ENCODE results near the gene CSRP3.

The CSRP3 gene

DNA sequence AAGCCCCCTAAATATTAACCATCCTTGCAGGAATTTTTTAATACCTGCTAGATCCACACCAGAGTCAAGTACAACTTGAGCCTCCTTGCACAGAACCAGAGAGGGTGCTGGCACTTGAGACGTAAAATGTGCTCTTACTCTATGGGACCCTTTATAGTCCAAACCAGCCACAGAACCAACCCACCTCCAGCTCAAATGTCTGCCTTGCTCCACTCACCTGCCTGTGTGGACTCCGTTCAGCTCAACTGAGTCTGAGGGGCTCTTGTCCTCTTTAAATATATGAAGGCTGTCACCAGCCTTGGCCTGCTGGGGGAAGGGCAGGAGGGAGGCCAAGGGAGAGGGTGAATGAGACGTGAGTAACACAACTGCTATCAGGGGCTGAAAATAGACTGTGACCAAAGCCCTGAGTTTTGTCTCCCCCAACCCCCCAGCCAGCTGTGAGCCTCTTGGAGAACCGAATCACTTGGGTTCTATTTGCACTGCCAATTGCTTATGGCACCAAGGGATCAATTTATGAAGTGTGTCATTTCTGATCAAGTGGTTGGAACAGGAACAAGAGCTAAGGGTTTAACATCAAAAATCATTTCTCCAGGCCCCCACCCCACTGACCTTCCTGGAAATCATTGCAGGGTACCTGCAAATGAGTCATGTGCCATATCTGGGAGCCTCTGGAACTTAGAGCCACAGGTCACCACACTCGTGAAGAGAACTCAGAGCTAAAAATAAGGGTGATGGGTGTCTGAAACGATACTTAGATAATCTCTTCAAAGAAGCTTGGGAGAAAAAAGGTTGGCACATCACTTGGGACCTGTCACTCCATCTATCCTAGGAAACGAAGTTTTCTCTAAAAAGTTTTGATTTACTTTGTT lies at the start of gene CSRP3:
TSS of gene CSRP3 (minus strand) at position 247 of the 869 bp plus-strand sequence. CDS start 9,535 bp downstream, outside the sequence.
- no peak within 1 kb of the TSS for H3K9ac ChIP-seq (ENCODE audit: low read length)

DNA sequence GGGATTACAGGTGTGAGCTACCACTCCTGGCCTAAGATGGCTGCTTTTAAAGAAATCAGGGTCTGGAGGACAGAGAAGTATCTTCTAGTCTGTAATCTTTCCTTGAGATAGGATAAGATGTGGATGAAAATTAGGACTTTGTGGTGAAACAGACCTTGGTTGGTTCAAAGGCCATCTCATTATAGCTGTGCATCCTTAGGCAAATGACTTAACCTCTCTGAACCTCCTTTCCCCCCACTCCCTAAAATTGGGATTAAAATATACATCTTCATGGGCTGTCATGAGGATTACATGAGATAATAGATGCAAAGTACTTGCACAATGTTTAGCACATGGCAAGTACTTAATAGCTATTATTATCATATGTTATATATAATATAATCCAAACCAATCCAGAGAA lies 49.8 kb upstream of the CSRP3 start:
- Histone ChIP-seq H3F3A (ENCODE audit: insufficient read depth, low read length) (no peaks in the 10 kb centered on the region), H3K79me2 (ENCODE audit: insufficient read depth, low read length) (no peaks in the 10 kb centered on the region), H2AFZ (ENCODE audit: low read length) (no peak overlapping the region), H3K36me3 (ENCODE audit: insufficient read depth, low read length) (no peaks in the 10 kb centered on the region), H3K9me3 (ENCODE audit: low read length) (peaks cover 12% of the 10 kb centered on the region), H3K27ac (ENCODE audit: low read depth, low read length, poor library complexity, severe bottlenecking) (no peak overlapping the region), H4K20me1 (ENCODE audit: insufficient read depth, low read length) (no peaks in the 10 kb centered on the region), H3K4me2 (ENCODE audit: low read length) (no peak overlapping the region), H3K9ac (ENCODE audit: low read length) (no peak overlapping the region), H3K4me3 (ENCODE audit: low read depth, low read length, poor library complexity, severe bottlenecking) (no peak overlapping the region), H3K27me3 (ENCODE audit: insufficient read depth, low read length) (no peaks in the 10 kb centered on the region), H3K4me1 (ENCODE audit: insufficient read depth, low read length, severe bottlenecking) (no peaks in the 10 kb centered on the region), H3K9me2 (ENCODE audit: low read depth, low read length) (no peaks in the 10 kb centered on the region)
- TF ChIP-seq EZH2 (IDR thresholded peaks at IDR 0.05; ENCODE audit: borderline replicate concordance, low read length) (no peak), CTCF (IDR thresholded peaks at IDR 0.05; ENCODE audit: low read length) (no peak)

More for the DNA sequence above, at the start of gene CSRP3:
- Histone ChIP-seq H3K27ac (ENCODE audit: low read depth, low read length, poor library complexity, severe bottlenecking) (no peak within 1 kb of the TSS), H3K4me2 (ENCODE audit: low read length) (no peak within 1 kb of the TSS), H3K4me1 (ENCODE audit: insufficient read depth, low read length, severe bottlenecking) (no peaks in the 10 kb centered on the region), H2AFZ (ENCODE audit: low read length) (no peak within 1 kb of the TSS), H3K4me3 (ENCODE audit: low read depth, low read length, poor library complexity, severe bottlenecking) (no peak within 1 kb of the TSS), H3K9me3 (ENCODE audit: low read length) (no peaks in the 10 kb centered on the region), H3F3A (ENCODE audit: insufficient read depth, low read length) (no peaks in the 10 kb centered on the region), H4K20me1 (ENCODE audit: insufficient read depth, low read length) (no peaks in the 10 kb centered on the region), H3K27me3 (ENCODE audit: insufficient read depth, low read length) (no peaks in the 10 kb centered on the region), H3K9me2 (ENCODE audit: low read depth, low read length) (no peaks in the 10 kb centered on the region), H3K36me3 (ENCODE audit: insufficient read depth, low read length) (no peaks in the 10 kb centered on the region), H3K79me2 (ENCODE audit: insufficient read depth, low read length) (no peaks in the 10 kb centered on the region)
- no peak for TF ChIP-seq CTCF (IDR thresholded peaks at IDR 0.05; ENCODE audit: low read length)
- TF ChIP-seq EZH2 (IDR thresholded peaks at IDR 0.05; ENCODE audit: borderline replicate concordance, low read length): no peak

GRCh38 chr11:19246816-19247215 lies 45.0 kb upstream of the CSRP3 start:
- no peak for TF ChIP-seq EZH2 (IDR thresholded peaks at IDR 0.05; ENCODE audit: borderline replicate concordance, low read length)
- TF ChIP-seq CTCF (IDR thresholded peaks at IDR 0.05; ENCODE audit: low read length): no peak
- Histone ChIP-seq H3K9me3 (ENCODE audit: low read length) (peaks cover 12% of the 10 kb centered on the region), H2AFZ (ENCODE audit: low read length) (no peak overlapping the region), H3K79me2 (ENCODE audit: insufficient read depth, low read length) (no peaks in the 10 kb centered on the region), H3K9me2 (ENCODE audit: low read depth, low read length) (no peaks in the 10 kb centered on the region), H3K27me3 (ENCODE audit: insufficient read depth, low read length) (no peaks in the 10 kb centered on the region), H3F3A (ENCODE audit: insufficient read depth, low read length) (no peaks in the 10 kb centered on the region), H3K36me3 (ENCODE audit: insufficient read depth, low read length) (no peaks in the 10 kb centered on the region), H3K4me2 (ENCODE audit: low read length) (no peak overlapping the region), H4K20me1 (ENCODE audit: insufficient read depth, low read length) (no peaks in the 10 kb centered on the region), H3K27ac (ENCODE audit: low read depth, low read length, poor library complexity, severe bottlenecking) (no peak overlapping the region), H3K4me1 (ENCODE audit: insufficient read depth, low read length, severe bottlenecking) (peaks cover 14% of the 10 kb centered on the region), H3K9ac (ENCODE audit: low read length) (no peak overlapping the region), H3K4me3 (ENCODE audit: low read depth, low read length, poor library complexity, severe bottlenecking) (no peak overlapping the region)

Data from OCI-LY1 (cell line).